GM21423 (cell line): ENCODE data around the gene ABCA13.

Experiments
- ATAC-seq: cut with Tn5 transposase; IDR thresholded peaks from one replicate; pipeline ENCODE4 v1.9.1; 2021; ENCODE audit warnings: mild to moderate bottlenecking, moderate library complexity; ENCODE audit not compliant: unreplicated experiment

Gene ABCA13

DNA sequence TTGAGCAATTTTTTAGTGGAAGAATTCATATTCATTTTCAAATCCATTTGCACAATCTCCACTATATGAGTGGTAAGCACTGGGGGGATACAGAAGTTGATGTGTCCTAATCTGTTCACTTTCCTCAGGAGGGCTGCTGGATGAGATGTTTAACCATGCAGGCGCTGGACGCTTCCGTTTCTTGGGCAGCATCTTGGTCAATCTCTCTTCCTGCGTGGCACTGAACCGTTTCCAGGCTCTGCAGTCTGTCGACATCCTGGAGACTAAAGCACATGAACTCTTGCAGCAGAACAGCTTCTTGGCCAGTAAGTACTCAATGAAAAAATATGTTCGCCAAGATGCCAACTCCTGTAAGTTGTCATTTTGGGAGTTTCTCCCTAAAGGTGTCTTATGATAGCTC is 179.3 kb downstream of the ABCA13 start:
- no peak for ATAC-seq

DNA sequence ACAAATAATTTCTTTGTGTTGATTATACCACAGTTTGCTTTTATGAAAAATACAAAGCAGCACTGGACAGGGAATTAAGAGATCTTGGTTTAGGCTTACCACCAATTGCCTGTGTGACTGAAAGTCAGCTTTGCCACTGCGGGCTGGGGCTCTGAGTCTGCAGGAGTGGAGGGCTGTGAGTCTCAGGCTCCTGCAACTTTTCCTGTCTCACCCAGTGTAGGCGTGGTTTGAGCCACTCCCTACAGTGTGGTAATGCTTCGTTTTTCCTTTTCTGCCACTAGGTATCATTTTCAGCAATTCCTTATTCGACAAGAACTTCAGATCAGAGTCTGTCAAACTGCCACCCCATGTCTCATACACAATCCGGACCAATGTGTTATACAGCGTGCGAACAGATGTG is 180.6 kb downstream of the ABCA13 start:
- ATAC-seq, result no peak

DNA sequence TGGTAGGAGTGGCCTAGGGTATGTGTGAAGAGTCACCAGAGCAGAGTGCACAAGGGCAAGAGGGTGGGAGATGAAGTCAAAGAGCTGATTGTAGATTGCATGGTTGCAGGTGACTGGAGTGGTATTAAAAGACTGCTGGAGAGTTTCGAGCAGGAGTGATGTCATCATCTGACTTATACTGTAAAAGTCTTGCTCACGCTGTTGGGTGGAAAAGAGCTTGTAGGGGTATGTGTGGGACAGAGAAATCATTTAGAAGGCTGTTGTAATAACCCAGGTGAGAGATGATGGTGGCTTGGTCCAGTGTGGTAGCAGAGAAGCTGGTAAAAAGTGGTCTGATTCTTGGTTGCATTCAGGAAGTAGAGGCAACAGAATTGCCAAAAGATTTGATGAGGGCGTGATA is 184.1 kb downstream of the ABCA13 start:
- no peak for ATAC-seq

DNA sequence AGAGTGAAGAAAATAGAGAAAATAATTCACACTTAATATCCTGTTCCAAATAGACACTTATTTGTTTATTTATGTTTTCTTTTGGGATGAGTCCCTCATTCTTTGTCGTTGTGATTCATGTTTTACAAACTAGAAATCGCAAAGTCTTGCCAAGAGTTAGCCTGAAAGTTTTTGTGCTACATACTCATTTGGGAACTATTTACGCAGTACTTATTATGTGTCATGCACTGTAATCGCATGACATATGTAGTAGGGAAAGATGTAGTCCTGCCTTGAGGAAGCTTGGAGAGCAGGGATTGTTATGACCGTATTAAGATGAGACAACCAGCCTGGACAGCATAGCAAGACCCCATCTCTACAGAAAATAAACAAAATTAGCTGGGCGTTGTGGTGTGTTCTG is 189.3 kb downstream of the ABCA13 start:
- ATAC-seq, result no peak

DNA sequence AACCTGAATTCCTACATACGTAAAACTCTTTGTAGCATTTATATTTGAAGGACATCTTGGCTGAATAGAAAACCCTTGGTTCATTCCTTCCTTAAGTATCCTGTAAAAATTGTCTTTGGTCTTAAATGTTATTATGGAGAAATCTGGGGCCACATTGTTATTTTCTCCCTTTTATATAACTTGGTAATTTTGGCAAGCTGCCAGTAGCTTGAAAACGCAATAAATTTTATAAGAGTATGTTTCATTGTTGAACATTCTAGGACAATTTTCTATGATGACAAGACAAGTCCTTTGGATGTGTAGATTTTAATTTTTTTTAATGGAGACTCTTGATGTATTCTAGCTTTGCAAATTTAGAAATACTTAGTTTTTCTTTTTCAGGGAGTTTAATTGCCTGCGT is 191.9 kb downstream of the ABCA13 start:
- no peak for ATAC-seq

DNA sequence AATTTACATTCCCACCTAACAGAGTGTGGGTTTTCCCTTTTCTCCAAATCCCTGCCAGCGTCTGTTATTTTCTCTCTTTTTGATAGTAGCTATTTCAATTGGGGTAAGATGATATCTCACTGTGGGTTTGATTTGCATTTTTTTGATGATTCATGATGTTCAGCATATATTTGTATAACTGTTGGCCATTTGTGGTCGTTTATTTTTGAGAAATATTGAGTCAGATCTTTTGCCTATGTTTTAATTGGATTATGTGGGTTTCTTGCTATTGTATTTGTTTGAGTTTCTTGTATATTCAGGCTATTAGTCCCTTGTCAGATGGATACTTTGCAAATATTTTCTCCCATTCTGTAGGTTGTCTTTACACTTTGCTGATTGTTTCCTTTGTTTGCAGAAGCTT is 193.8 kb downstream of the ABCA13 start:
- no peak for ATAC-seq

DNA sequence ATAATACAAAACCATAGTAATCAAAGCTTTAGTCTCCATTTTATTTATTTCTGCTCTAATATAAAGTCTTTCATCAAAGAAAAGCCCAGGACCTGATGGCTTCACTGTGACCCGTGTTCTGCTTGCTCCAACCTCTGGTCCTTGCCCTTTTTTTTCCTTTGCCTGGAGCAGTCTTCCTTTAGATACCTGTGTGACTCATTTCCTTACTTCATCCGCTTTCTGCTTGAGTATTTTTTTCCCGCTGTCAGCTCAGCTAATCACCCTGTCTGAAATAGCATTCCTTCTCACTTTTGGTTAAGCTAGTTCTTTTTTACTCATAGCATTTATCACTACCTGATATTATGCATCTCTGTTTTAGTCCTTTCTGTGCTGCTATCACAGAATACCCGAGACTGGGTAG is 194.8 kb downstream of the ABCA13 start:
- no peak for ATAC-seq

DNA sequence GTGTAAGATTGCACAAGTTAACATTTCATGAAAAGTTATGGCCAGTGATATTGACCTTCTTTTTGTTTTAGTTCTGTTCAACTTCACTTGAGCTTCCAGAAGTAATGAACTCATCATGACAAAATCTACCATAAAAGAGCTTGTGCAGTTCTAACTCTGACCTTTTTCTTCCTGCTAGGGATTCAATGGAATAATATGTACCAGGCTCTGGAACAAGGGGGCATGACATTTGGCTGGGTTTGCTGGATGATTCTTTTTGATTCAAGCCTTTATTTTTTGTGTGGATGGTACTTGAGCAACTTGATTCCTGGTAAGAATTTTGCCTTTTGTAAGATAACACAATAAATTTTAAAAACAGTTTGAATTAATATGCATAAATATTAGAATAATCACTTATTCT is 205.0 kb downstream of the ABCA13 start:
- ATAC-seq, result no peak

DNA sequence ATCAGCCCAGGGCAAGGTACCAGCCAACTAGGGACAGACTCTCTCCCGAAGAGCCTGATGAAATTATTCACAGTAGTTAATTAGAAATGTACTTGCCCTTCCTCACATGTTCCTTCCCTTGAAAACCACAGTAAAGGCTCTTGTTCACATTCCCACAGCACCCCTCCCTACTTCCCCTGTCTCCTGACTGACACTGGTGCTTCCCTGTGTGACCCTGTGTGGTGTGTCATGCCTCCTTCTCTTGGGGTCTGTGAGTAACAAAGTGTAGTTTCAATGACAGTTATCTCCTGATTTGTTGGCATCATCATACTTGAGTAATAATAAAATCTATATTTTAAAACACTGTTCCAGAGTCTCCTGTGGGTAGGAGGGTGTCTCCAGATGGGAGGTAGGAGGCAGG is 209.7 kb downstream of the ABCA13 start:
- ATAC-seq, result no peak

DNA sequence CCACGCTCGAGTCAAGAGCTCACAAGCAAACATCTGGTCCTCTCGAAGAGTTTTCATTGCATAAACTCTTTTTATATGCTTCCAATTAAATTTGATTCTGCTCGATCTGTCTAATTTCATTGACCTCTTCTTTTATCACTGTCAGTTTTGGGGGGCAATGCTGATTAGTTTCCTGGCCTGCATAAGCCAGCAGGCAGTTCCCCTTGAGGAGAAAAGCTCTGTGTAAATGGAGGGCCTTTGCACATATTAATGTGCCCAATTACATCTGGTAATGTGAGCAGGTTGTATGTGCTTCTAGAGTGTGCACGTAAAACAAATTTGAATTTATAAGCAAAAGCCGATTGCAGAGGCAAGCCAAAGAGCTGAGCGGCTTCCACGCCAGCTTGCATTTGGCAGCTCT is 210.3 kb downstream of the ABCA13 start:
- no peak for ATAC-seq

DNA sequence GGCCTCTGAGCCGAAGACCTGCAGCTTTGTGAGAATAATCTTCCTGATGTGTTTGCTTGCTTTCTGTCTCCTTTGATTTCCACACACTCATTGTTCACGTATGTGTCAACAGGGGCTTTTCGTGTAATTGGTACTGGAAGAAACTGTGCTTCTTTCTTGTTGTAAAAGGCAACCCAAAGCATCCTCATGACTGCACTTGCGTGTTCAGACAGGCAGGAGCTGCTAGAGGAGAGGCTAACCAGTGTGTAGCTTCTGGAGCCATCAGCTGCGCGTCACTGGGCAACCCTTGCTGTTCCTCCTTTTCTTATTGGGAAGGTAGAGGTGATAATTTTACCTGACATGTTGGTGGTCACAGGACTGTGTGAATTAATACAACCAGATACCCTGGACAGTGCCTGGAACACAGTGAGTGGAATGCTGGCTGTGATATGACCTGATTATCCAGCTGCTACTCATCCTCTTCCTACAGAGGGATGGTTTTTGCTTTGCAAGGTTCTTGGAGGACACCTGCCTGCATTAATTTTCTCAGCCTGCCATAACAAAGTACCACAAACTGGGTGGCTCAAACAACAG is 213.0 kb downstream of the ABCA13 start:
- ATAC-seq, result no peak

DNA sequence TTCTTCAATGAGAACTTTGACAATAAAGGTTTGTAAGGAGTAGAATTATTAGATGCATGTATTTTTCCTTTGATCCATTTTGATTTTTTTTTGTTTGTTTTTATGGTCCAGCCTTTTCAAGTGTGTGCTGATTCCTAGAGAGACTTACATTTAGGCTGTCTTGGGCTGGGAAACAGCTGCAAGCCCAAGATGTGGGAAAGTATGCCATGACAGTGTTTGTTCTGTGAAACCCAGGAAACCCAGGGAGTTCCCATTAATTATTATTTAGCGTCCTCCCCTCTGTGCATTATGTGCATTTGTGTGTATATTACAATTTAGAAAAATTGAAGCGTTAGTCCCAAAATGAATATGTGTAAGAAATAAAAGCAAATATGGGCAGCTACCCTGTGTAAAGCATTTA is 216.7 kb downstream of the ABCA13 start:
- no peak for ATAC-seq

DNA sequence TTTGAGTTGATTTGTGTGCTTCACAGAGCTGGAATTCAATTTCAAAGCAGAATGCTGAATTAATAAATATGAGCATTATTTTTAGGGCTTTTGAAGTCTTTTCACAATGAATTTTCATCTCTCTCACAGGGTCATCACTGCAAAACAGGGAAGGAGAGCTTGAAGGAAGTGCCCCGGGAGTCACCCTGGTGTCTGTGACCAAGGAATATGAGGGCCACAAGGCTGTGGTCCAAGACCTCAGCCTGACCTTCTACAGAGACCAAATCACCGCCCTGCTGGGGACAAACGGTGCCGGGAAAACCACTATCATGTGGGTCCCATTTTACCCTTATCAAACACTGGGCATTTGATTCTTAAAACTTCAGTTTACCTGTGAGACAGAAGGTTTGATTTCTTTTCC is 217.7 kb downstream of the ABCA13 start:
- ATAC-seq, result no peak

DNA sequence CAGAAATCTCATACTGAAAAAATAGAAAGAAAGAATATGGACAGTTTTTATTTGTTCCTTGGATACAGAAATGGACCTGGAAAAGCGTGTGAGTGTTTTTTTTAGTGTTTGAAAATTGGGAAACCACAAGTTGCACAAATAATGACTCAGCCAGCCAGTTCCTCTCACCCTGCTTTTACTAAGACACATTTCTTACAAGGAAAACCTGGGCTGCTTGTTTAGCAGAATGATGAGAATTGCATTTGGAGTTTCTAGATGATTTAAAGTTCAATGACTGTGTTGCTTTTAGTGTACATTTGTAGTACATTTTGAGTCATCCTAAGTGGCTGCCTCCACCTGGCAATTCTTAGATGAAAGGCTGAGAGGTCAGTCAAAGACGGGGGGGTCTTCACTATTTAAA is 218.7 kb downstream of the ABCA13 start:
- no peak for ATAC-seq

DNA sequence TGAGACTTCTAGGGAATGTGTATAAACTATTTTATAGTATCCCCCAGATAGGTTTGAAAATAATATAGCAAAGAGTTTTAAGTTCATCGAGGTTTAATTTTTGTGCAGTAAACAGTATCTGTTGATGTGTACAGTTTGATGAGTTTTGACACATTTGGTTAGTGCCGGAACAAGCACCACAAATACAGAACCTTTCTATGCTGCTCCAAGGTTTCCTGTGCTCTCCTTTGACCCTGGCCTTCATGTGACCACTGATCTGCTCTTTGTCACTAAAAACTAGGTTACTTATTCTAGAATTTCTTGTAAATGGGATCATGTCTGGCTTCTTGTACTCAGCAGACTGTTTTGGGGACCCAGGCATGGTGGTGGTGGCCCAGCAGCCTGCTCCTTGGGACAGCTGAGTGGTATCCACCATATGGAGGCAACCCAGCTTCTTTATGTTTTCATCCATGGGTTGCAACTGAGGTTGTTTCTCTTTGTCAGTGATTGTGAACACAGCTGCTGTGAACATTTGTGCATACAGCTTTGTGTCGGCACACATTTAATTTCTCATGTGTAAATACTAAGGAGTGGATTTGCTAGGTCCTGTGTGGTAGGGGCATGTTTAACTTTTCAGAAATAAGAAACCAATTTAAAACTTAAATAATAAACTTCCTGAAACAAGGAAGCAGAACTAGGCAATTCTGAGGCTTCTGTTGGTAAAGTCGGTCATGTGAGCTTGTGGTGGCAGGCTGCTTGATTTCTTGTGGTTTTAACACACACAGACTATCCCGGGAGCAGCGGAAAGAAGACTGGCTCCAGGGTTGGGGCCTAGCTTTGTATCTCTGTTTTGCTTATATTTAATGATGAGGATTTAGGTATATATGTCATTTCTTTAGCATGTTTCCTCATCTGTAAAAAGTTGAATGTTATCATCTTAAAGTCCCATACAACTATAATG is 219.4 kb downstream of the ABCA13 start:
- no peak for ATAC-seq

DNA sequence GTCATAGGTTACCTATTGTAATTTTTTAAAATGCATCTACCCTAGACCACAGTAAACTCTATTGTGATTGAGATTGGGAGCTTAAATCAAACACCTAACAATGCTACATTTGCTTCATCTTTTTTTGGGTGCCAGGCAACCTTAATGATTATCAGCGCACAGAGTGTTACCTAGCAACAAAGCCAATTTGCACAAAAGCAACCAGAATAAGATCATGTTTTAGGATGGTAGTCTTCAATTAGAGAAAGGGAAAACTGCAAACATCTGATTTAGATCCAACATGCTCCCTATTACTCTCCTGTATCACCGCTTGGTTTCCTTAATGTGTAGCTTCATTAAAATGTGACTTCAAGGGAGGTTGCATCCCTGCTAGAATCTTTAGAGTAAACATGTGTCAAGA is 226.9 kb downstream of the ABCA13 start:
- ATAC-seq, result no peak

DNA sequence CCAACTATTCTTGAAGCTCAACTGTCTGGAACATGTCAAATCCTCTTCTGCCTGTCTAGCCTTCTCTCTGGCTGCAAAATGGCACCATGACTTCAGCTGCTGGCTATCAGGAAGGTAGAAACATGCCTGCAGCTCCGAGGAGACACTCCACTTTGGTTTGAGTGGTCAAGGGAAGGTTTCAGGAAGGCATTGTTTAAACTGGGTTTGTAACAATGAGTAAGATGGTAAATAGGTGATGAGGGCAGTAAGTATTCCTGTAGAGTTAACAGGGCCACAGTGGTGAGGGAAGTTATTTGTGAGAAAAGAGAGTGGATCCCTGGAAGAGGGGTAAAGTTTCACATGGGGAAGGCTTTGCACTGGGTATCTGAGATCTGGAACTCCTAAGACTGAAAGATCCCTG is 231.5 kb downstream of the ABCA13 start:
- ATAC-seq, result no peak

DNA sequence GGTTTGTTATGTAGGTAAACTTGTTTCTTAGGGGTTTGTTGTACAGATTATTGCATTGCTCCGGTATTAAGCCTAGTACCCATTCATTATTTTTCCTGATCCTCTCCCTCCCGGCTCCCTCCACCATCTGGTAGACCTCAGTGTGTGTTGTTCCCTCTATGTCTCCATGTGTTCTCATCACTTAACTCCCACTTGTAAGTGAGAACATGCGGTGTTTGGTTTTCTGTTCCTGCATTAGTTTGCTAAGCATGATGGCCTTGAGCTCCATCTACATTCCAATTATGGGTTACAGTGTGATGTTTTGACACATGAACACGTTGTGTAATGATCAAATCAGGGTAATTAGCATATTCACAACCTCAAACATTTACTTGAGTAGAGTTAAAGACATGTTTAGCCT is 237.5 kb downstream of the ABCA13 start:
- ATAC-seq, result no peak

DNA sequence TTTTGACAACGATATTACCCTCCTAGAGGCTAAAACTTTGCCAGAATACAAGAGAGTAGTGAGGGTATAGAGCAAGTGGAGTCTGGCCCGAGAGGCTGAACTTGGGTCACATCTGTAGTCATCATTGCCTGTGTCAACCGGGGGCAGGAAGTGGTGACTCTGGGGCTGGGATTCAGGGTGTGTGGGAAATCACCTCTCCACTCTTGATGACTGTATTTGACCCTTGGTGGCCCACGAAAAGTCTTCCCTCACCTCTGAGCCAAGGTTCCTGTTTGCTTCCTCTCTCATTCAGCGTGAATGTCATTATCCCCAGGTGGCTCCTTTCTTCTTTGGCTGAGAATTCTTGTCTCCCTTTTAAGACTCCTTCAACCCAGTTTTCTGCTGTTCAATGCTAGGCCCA is 240.4 kb downstream of the ABCA13 start:
- ATAC-seq, result no peak

DNA sequence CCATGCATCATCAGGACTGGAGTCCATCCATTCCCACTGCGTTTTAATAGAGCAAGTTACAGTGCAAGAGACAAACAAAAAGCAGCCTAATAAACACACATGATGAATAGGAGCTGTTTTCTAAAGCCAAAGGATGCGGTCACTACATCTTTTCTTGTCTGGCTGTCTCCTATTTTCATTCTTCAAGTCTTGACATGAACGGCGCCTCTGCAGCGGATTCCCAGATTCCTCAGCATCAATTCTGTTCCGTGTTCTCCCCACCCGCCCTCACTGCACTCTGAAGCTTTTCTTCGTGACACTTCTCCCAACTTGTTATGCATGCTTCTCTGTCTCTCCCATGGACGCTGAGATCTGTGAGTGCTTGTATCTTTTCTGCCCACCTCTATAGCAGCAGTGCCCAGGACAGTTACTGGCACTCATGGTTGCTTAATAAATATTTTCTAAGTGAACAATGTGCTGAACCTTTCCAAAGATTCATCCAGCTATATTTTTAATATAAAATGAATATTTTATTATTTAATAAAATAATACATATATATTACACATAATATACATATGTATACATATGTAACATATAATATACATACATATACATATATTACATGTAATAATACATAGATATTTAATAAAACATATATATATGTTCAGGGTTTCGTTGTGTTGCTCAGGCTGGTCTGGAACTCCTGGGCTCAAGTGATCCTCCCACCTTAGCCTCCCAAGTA is 242.9 kb downstream of the ABCA13 start:
- no peak for ATAC-seq

DNA sequence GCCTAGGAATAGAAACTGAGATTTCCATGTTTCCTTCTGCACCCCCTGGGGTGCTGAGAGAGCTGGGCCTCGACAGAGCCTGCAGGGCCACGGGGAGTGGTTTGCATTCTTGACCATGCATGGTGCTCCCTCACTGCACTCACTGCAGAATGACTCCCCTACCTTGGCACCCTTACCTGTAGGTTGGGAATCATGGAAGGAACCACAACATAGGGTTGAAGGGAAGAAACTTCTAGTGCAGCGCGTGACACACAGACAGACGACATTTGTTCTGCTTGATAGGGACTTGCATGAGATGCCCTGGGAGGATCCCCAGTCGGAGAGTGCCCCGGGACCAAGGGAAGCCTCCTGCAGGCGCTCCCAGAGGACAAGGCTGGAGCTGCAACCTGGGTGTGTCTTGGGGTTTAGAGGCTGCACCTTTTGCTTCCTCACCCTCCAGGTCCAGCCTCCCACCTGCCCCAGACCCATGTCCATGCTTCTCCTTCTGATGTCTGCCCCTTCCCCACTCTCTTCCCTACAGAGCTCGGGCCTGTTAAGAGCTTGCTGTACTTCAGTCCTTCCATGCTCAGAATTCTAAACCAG is 245.2 kb downstream of the ABCA13 start:
- no peak for ATAC-seq

DNA sequence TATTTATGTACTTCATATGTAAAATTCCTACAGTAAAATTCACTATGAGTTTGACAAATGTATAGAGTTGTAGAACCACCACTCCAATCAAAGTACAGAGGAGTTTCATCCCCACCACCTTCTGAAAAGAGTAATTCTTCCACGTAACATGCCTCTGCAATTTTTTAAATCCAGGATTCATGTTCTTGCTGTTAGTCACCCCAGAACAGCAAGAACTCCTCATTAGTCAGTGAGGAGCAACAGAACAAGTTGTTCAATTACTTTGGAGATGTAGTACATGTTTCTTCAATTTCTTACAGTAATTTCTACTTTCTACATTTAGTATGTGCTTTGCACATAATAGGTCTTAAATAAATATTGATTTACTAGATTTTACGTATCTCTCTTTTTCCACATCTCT is 248.1 kb downstream of the ABCA13 start:
- ATAC-seq, result no peak
